Mesendoderm (in vitro differentiated cells): ENCODE results near the gene WDR54.
A peak's percentile ranks its signal among the peaks of the same experiment; 100 is the strongest.
"Not testable (repeated sequence)": the region's sequence is repeated elsewhere in the genome, so short reads cannot be mapped to it uniquely, and the experiment has no call there.

Experiments used
- DNase-seq: peaks from one replicate; pipeline ENCODE4 v3.0.0; 2013
- H2AK5ac ChIP-seq: 2 replicates; pipeline ENCODE4 v1.6.1; 2013; ENCODE audit warnings: low read length, inconsistent platforms
- H2BK120ac ChIP-seq: 2 replicates; pipeline ENCODE4 v1.6.1; 2013; ENCODE audit warnings: low read depth, mild to moderate bottlenecking, low read length, moderate library complexity, mixed read lengths
- H2BK15ac ChIP-seq: replicated peaks from 2 replicates; pipeline ENCODE4 v1.6.1; 2013; ENCODE audit warnings: low read depth, mild to moderate bottlenecking, moderate library complexity
- H2BK5ac ChIP-seq: 2 replicates; pipeline ENCODE4 v1.6.1; 2013; ENCODE audit warnings: low read length, inconsistent platforms
- H3K18ac ChIP-seq: 2 replicates; pipeline ENCODE4 v1.6.1; 2013; ENCODE audit warnings: mild to moderate bottlenecking, low read length, mixed read lengths
- H3K23ac ChIP-seq: one replicate; pipeline ENCODE4 v1.6.1; 2013; ENCODE audit warnings: low read length
- H3K27ac ChIP-seq: 2 replicates; pipeline ENCODE4 v1.5.1; 2013; ENCODE audit warnings: low read depth, mild to moderate bottlenecking, inconsistent platforms, low read length, moderate library complexity
- H3K27me3 ChIP-seq: 2 replicates; pipeline ENCODE4 v1.6.1; 2013; ENCODE audit warnings: low read length, control low read depth, mild to moderate bottlenecking, inconsistent platforms; ENCODE audit not compliant: insufficient read depth, poor library complexity
- H3K36me3 ChIP-seq: 2 replicates; pipeline ENCODE4 v1.6.1; 2013; ENCODE audit warnings: low read length, inconsistent platforms; ENCODE audit not compliant: control insufficient read depth, insufficient read depth
- H3K4ac ChIP-seq: one replicate; pipeline ENCODE4 v1.6.1; 2013; ENCODE audit warnings: low read depth, mild to moderate bottlenecking, low read length, moderate library complexity
- H3K4me1 ChIP-seq: 2 replicates; pipeline ENCODE4 v1.6.1; 2013; ENCODE audit warnings: low read depth, low read length, inconsistent platforms; ENCODE audit not compliant: control insufficient read depth
- H3K4me2 ChIP-seq: 2 replicates; pipeline ENCODE4 v1.6.1; 2013; ENCODE audit warnings: low read length
- H3K4me3 ChIP-seq: 2 replicates; pipeline ENCODE4 v1.5.1; 2013; ENCODE audit warnings: mild to moderate bottlenecking, low read length
- H3K56ac ChIP-seq: one replicate; pipeline ENCODE4 v1.6.1; 2013; ENCODE audit warnings: low read length
- H3K79me1 ChIP-seq: 2 replicates; pipeline ENCODE4 v1.6.1; 2013; ENCODE audit warnings: low read length, inconsistent platforms
- H3K79me2 ChIP-seq: 2 replicates; pipeline ENCODE4 v1.6.1; 2013; ENCODE audit warnings: mild to moderate bottlenecking, low read length; ENCODE audit not compliant: control insufficient read depth, insufficient read depth
- H3K9ac ChIP-seq: 2 replicates; pipeline ENCODE4 v1.6.1; 2013; ENCODE audit warnings: low read length, inconsistent platforms
- H4K5ac ChIP-seq: one replicate; pipeline ENCODE4 v1.6.1; 2013; ENCODE audit warnings: low read length
- H4K8ac ChIP-seq: one replicate; pipeline ENCODE4 v1.6.1; 2013; ENCODE audit warnings: low read depth, mild to moderate bottlenecking, control low read depth, low read length, moderate library complexity
- WGBS: extraction: QIAGEN DNeasy Blood & Tissue Kit; methylation state at CpG from one replicate; pipeline ENCODE4 v1.1.7; 2013; ENCODE audit warnings: low lambda C conversion rate, missing lambda C conversion rate; ENCODE audit not compliant: insufficient coverage; ENCODE audit errors: extremely low coverage; 5-methylcytosine and 5-hydroxymethylcytosine counted together

Gene WDR54

DNA sequence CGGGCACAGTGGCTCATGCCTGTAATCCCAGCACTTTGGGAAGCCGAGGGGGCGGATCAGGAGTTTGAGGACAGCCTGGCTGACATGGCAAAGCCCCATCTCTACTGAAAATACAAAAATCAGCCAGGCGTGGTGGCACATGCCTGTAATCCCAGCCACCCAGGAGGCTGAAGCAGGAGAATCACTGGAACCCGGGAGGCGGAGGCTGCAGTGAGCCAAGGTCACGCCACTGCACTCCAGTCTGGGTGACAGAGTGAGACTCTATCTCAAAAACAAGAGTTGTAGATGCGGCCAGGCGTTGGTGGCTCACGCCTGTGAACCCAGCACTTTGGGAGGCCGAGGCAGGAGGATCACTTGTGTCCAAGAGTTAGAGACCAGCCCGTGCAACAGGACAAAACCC is 49.2 kb downstream of the WDR54 start:
- not testable (repeated sequence) for H4K8ac ChIP-seq, H3K36me3 ChIP-seq, H3K4me3 ChIP-seq, H3K4me1 ChIP-seq, H3K4me2 ChIP-seq, H2AK5ac ChIP-seq, H3K79me1 ChIP-seq, H3K18ac ChIP-seq, H3K9ac ChIP-seq, H2BK15ac ChIP-seq, H2BK120ac ChIP-seq, H3K56ac ChIP-seq, H3K79me2 ChIP-seq, H4K5ac ChIP-seq, DNase-seq, H3K27me3 ChIP-seq, H3K4ac ChIP-seq, H3K27ac ChIP-seq, H2BK5ac ChIP-seq, H3K23ac ChIP-seq
- WGBS, result no CpG with 5 or more reads among the region's 12 CpGs

DNA sequence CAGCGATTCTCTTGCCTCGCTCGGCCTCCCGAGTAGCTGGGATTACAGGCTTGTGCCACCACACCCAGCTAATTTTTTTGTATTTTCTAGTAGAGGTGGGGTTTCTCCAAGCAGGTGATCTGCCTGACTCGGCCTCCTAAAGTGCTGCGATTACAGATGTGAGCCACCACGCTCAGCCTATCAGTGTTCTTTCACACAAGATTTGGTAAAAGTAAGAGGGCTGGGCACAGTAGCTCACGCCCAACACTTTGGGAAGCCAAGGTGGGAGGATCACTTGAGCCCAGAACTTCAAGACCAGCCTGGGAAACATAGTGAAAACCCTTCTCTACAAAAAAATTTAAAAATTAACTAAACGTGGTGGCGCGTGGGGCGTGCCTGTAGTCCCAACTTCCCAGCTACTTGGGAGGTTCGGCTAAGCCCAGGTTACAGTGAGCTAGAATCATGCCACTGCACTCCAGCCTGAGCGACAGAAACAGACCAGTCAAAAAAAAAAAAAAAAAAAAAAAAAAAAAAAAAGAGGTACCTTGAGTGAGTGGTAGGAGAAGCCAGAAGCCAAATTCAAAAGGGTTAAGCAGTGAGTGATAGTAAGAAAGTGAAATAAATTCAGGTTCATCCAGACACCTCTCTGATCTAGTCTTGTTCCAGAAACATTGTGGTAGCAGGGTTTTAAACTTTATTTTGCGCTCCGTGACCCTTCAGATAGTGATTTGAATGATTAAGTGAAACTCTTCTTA is 50.0 kb downstream of the WDR54 start:
- H3K79me1 ChIP-seq, result no peaks in the 10 kb centered on the region
- H3K27ac ChIP-seq, result peak overlapping the region; percentile 78

DNA sequence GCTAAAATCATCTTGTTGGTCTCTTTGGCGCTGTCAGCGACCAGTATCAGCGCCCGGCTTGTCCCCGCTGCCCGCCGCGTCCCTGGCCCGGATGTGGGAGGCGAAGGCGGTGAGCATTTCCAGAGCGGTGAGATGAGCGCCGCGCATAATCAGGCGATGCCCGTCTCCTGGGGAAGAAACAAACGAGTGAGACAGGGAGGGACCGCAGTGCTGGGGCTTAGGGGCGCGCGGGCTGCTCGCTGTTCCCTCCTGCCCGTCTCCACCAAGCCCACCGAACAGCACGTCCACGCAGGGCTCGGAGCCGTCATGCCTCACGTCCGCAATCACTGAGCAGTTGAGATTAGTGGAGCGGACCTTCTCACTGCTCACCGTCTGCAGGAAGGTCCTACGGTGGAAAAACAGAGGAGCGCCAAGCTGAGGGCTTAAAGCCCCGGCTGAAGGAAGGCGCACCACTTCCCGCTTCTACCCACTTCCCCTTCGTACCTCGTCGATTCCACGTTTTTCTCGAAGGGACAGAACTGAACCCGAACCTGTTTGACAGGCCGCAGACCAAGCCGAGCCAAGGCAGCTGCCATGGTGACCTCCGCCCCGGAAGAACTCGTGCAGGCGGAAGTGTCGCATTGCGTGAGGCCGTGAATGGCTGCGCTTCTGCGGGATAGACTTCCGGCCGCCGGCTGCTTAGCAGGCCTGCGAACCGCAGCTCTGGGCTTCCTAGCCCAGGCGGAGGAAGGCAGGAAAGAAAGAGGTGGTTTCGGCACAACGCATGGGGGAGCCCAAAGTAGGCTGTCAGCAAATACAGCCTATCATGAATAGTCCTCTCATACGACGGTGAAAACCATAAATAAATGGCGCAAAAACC is 50.8 kb downstream of the WDR54 start, which contains the start of gene MRPL53:
Gene MRPL53, minus strand, starts transcription at position 595 of the 859 bp plus-strand sequence. Its CDS starts 20 bp downstream, at position 575.
- Histone ChIP-seq H3K9ac (peak within 1 kb of the TSS; percentile 97), H3K36me3 (peaks cover 5% of the 10 kb centered on the region), H2BK5ac (peak within 1 kb of the TSS; percentile 74)

More for the DNA sequence above, 50.0 kb downstream of the WDR54 start:
- H2BK15ac ChIP-seq, result no peak overlapping the region
- no peak overlapping the region for H3K18ac ChIP-seq
- no peaks in the 10 kb centered on the region for H3K27me3 ChIP-seq
- H2BK120ac ChIP-seq, result no peak overlapping the region
- no peak overlapping the region for H3K23ac ChIP-seq
- no peak for DNase-seq
- peaks cover 5% of the 10 kb centered on the region for H3K36me3 ChIP-seq
- peak overlapping the region; percentile 69 for H3K4me2 ChIP-seq
- H3K9ac ChIP-seq, result peak overlapping the region; percentile 97
- no peak overlapping the region for H3K4ac ChIP-seq
- no peak overlapping the region for H4K8ac ChIP-seq
- no peak overlapping the region for H4K5ac ChIP-seq
- no peak overlapping the region for H2AK5ac ChIP-seq
- no peak overlapping the region for H2BK5ac ChIP-seq
- H3K56ac ChIP-seq, result peak overlapping the region; percentile 100
- H3K79me2 ChIP-seq, result no peaks in the 10 kb centered on the region
- no peaks in the 10 kb centered on the region for H3K4me1 ChIP-seq
- peak overlapping the region; percentile 94 for H3K4me3 ChIP-seq
- WGBS, result no CpG with 5 or more reads among the region's 16 CpGs

DNA sequence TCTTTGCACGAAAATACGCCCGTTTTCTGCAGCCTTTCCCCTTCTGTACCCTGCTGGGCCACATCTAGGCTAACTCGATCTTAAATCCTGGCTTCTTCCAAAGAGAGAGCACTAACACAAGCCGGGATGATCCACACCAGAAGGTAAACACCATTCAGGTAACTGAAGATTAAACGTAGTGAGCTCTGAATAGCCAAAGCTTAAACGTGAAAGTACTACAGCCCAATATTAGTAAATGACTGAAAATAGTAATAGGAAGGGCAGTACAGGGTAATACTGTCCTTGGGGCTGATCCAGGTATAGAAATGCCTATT is 51.4 kb downstream of the WDR54 start:
- DNase-seq, result no peak
- no CpG with 5 or more reads among the region's 7 CpGs for WGBS
- Histone ChIP-seq H3K27ac (peak overlapping the region; percentile 42), H4K8ac (no peak overlapping the region), H2BK15ac (no peak overlapping the region), H2BK5ac (no peak overlapping the region), H3K18ac (peak overlapping the region; percentile 52), H3K4ac (no peak overlapping the region), H3K79me2 (no peaks in the 10 kb centered on the region), H3K79me1 (no peaks in the 10 kb centered on the region), H4K5ac (peak overlapping the region; percentile 9), H3K56ac (peak overlapping the region; percentile 81), H3K9ac (peak overlapping the region; percentile 97), H3K27me3 (no peaks in the 10 kb centered on the region), H3K4me1 (no peaks in the 10 kb centered on the region), H2AK5ac (no peak overlapping the region), H3K36me3 (peaks cover 5% of the 10 kb centered on the region), H2BK120ac (no peak overlapping the region), H3K4me2 (peak overlapping the region; percentile 47), H3K23ac (no peak overlapping the region), H3K4me3 (peak overlapping the region; percentile 6)

More for the DNA sequence above, 50.8 kb downstream of the WDR54 start, which contains the start of gene MRPL53:
- H3K4me1 ChIP-seq, result no peaks in the 10 kb centered on the region
- peak within 1 kb of the TSS; percentile 69 for H3K4me2 ChIP-seq
- no CpG with 5 or more reads among the region's 66 CpGs for WGBS
- no peaks in the 10 kb centered on the region for H3K79me2 ChIP-seq
- peak within 1 kb of the TSS; percentile 100 for H3K56ac ChIP-seq
- H4K8ac ChIP-seq, result no peak within 1 kb of the TSS
- H4K5ac ChIP-seq, result peak within 1 kb of the TSS; percentile 47
- H3K18ac ChIP-seq, result peak within 1 kb of the TSS; percentile 52
- H2AK5ac ChIP-seq, result no peak within 1 kb of the TSS
- peak within 1 kb of the TSS; percentile 94 for H3K4me3 ChIP-seq
- DNase-seq, result peak; percentile 98
- H3K27ac ChIP-seq, result peak within 1 kb of the TSS; percentile 78
- no peak within 1 kb of the TSS for H2BK15ac ChIP-seq
- no peak within 1 kb of the TSS for H2BK120ac ChIP-seq
- H3K79me1 ChIP-seq, result no peaks in the 10 kb centered on the region
- no peak within 1 kb of the TSS for H3K4ac ChIP-seq
- H3K23ac ChIP-seq, result peak within 1 kb of the TSS; percentile 97
- H3K27me3 ChIP-seq, result no peaks in the 10 kb centered on the region

DNA sequence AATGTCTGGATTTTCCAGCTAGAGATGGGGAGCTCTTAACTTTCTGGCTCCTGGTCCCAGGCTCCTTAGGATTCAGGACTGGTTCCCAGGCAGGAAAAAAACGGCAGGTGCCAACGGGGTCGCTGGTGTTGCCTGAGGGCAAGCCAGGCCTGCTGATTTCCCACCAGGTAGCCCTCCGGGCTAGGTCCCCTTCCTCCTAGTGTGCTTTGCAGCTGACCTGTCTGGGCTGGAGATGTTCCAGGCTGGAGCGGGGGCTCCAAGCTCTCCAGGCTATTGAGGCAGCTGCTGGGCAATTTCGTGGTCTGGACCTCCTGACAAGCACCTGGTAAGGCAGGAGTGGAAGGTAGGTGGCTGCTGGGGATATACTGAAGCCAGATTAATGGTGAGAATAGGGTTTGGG is 53.0 kb downstream of the WDR54 start:
- Histone ChIP-seq H4K5ac (no peak overlapping the region), H3K56ac (no peak overlapping the region), H4K8ac (no peak overlapping the region), H3K4me3 (no peak overlapping the region), H3K36me3 (peaks cover 5% of the 10 kb centered on the region), H2AK5ac (no peak overlapping the region), H2BK15ac (no peak overlapping the region), H3K27ac (no peak overlapping the region), H3K4ac (no peak overlapping the region), H2BK5ac (no peak overlapping the region), H3K79me2 (no peaks in the 10 kb centered on the region), H2BK120ac (no peak overlapping the region), H3K18ac (no peak overlapping the region), H3K4me1 (no peaks in the 10 kb centered on the region), H3K79me1 (no peaks in the 10 kb centered on the region), H3K4me2 (no peak overlapping the region), H3K23ac (no peak overlapping the region), H3K9ac (no peak overlapping the region), H3K27me3 (no peaks in the 10 kb centered on the region)
- DNase-seq, result no peak
- no CpG with 5 or more reads among the region's 6 CpGs for WGBS
